Parathyroid adenoma (tissue), 2 donors: ENCODE data around the gene MID2.
"Not testable (repeated sequence)": the region's sequence is repeated elsewhere in the genome, so short reads cannot be mapped to it uniquely, and the experiment has no call there.

Experiments used
- H2AFZ ChIP-seq: fragments of 300-600 bp; sonication (generic); one replicate; pipeline ENCODE4 v1.7.0; 2017; ENCODE audit warnings: antibody characterized with exemption, mild to moderate bottlenecking
- H3K27ac ChIP-seq: fragments of 300-600 bp; sonication (generic); one replicate; pipeline ENCODE4 v1.7.0; 2017
- H3K27me3 ChIP-seq: fragments of 300-600 bp; sonication (generic); one replicate; pipeline ENCODE4 v1.7.0; 2017; ENCODE audit warnings: low read length; ENCODE audit not compliant: control insufficient read depth, insufficient read depth
- H3K36me3 ChIP-seq: fragments of 300-600 bp; sonication (generic); one replicate; pipeline ENCODE4 v1.7.0; 2017; ENCODE audit warnings: low read length; ENCODE audit not compliant: control insufficient read depth, insufficient read depth
- H3K4me1 ChIP-seq: fragments of 300-600 bp; sonication (generic); one replicate; pipeline ENCODE4 v1.7.0; 2017; ENCODE audit warnings: control low read depth
- H3K4me2 ChIP-seq: fragments of 300-600 bp; sonication (generic); one replicate; pipeline ENCODE4 v1.7.0; 2017; ENCODE audit warnings: low read length
- H3K4me3 ChIP-seq: fragments of 300-600 bp; sonication (generic); one replicate; pipeline ENCODE4 v1.7.0; 2017; ENCODE audit warnings: low read depth, low read length
- H3K79me2 ChIP-seq: fragments of 300-600 bp; sonication (generic); one replicate; pipeline ENCODE4 v1.7.0; 2017; ENCODE audit warnings: control low read depth
- H3K9ac ChIP-seq: fragments of 300-600 bp; sonication (generic); one replicate; pipeline ENCODE4 v1.7.0; 2017; ENCODE audit warnings: mild to moderate bottlenecking
- H3K9me3 ChIP-seq: fragments of 300-600 bp; sonication (generic); one replicate; pipeline ENCODE4 v1.7.0; 2017; ENCODE audit warnings: low read length; ENCODE audit not compliant: control insufficient read depth
- CTCF ChIP-seq: fragments of 300-600 bp; sonication (generic); IDR thresholded peaks from one replicate; pipeline ENCODE4 v1.7.0; 2017; ENCODE audit warnings: antibody characterized with exemption, mild to moderate bottlenecking
- donor health status: primary hyperparathyroidism.

The MID2 gene

GRCh38 chrX:107787827-107788226 is 37.8 kb upstream of the MID2 start:
- Histone ChIP-seq H3K4me1 (no peaks in the 10 kb centered on the region), H3K4me2 (no peak overlapping the region), H3K36me3 (no peaks in the 10 kb centered on the region), H2AFZ (no peak overlapping the region), H3K4me3 (no peak overlapping the region), H3K27ac (no peak overlapping the region), H3K9ac (no peak overlapping the region), H3K79me2 (no peaks in the 10 kb centered on the region), H3K9me3 (no peaks in the 10 kb centered on the region), H3K27me3 (no peaks in the 10 kb centered on the region)
- TF ChIP-seq CTCF: no peak

- H3K79me2 ChIP-seq: no peaks in the 10 kb centered on the region
- no peak overlapping the region for H3K9ac ChIP-seq
- H3K4me1 ChIP-seq: no peaks in the 10 kb centered on the region
- H3K4me3 ChIP-seq: no peak overlapping the region
- H3K27ac ChIP-seq: no peak overlapping the region
- no peak overlapping the region for H3K4me2 ChIP-seq
- no peak for TF ChIP-seq CTCF
- H3K9me3 ChIP-seq: no peaks in the 10 kb centered on the region
- H3K27me3 ChIP-seq: no peaks in the 10 kb centered on the region
- H2AFZ ChIP-seq: no peak overlapping the region
- no peaks in the 10 kb centered on the region for H3K36me3 ChIP-seq
Observed at GRCh38 chrX:107804427-107804826, 21.2 kb upstream of the MID2 start.

- H3K27me3 ChIP-seq: no peaks in the 10 kb centered on the region
- no peaks in the 10 kb centered on the region for H3K9me3 ChIP-seq
- no peaks in the 10 kb centered on the region for H3K36me3 ChIP-seq
- no peak overlapping the region for H2AFZ ChIP-seq
- no peak for TF ChIP-seq CTCF
- H3K4me1 ChIP-seq: no peaks in the 10 kb centered on the region
- H3K4me3 ChIP-seq: no peak overlapping the region
- H3K79me2 ChIP-seq: no peaks in the 10 kb centered on the region
- H3K27ac ChIP-seq: no peak overlapping the region
- no peak overlapping the region for H3K4me2 ChIP-seq
- H3K9ac ChIP-seq: no peak overlapping the region
Observed at GRCh38 chrX:107805179-107805578, 20.5 kb upstream of the MID2 start.

- H3K4me3 ChIP-seq, H3K36me3 ChIP-seq, H3K4me2 ChIP-seq, H3K27me3 ChIP-seq, H3K4me1 ChIP-seq, H2AFZ ChIP-seq, H3K9ac ChIP-seq, H3K9me3 ChIP-seq, H3K27ac ChIP-seq, H3K79me2 ChIP-seq: not testable (repeated sequence)
Observed at GRCh38 chrX:107810053-107810452, 15.6 kb upstream of the MID2 start.

- H3K9ac ChIP-seq: no peak overlapping the region
- H3K36me3 ChIP-seq: no peaks in the 10 kb centered on the region
- no peak overlapping the region for H3K4me2 ChIP-seq
- no peak overlapping the region for H2AFZ ChIP-seq
- no peaks in the 10 kb centered on the region for H3K79me2 ChIP-seq
- H3K4me1 ChIP-seq: no peaks in the 10 kb centered on the region
- TF ChIP-seq CTCF: no peak
- H3K27me3 ChIP-seq: no peaks in the 10 kb centered on the region
- H3K9me3 ChIP-seq: no peaks in the 10 kb centered on the region
- H3K27ac ChIP-seq: no peak overlapping the region
- H3K4me3 ChIP-seq: no peak overlapping the region
Observed at GRCh38 chrX:107818900-107819521, 6.7 kb upstream of the MID2 start.
